Measurements from ENCODE around the gene CDK6.
A peak's percentile ranks its signal among the peaks of the same experiment; 100 is the strongest.

Gene CDK6

DNA sequence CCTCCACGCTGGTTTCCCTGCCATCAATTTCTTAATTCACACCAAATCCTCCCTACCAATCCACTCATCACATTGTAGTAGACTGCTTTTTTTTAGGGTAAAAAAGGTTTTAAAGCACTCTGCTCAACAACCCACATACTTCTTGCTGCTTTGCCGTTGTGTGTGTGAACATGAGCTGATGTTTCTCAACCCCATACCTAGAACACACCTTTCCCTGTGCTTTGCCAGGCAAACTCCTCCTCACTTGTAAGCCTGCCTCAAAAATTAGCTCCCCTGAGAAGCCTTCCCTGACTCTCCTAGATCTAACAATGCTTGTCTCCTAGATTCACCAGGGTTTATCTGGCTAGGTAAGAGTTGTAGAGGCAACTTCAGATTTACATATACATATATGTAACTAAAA is 127.2 kb downstream of the CDK6 start:
- peaks cover 13% of the 10 kb centered on the region for H3K79me2 ChIP-seq (ENCODE audit: low read length)
- TF ChIP-seq CTCF (IDR thresholded peaks at IDR 0.05; ENCODE audit: low read depth, low read length) (no peak), EZH2phosphoT487 (IDR thresholded peaks at IDR 0.05; ENCODE audit: low read depth) (no peak)
- H3K4me3 ChIP-seq (ENCODE audit: low read length): no peak overlapping the region
- H3K4me2 ChIP-seq (ENCODE audit: low read length): peak overlapping the region; percentile 32
- H3K27me3 ChIP-seq (ENCODE audit: low read depth, low read length): no peaks in the 10 kb centered on the region
- H3K36me3 ChIP-seq (replicated peaks; ENCODE audit: low read depth, low read length): peaks cover 24% of the 10 kb centered on the region
- no peak overlapping the region for H2AFZ ChIP-seq (ENCODE audit: low read depth, low read length)
- H3K4me1 ChIP-seq (ENCODE audit: low read length): peaks cover 22% of the 10 kb centered on the region
- H4K20me1 ChIP-seq (ENCODE audit: insufficient read depth, low read length): peaks cover 6% of the 10 kb centered on the region; the same call in 1 of the 2 replicates
- H3K27ac ChIP-seq (ENCODE audit: low read length): no peak overlapping the region
- peaks cover 13% of the 10 kb centered on the region; the same call in 1 of the 2 replicates for H3K9me3 ChIP-seq (ENCODE audit: insufficient read depth, low read length)
- no peak overlapping the region for H3K9ac ChIP-seq (ENCODE audit: low read length)

- TF ChIP-seq EZH2phosphoT487 (IDR thresholded peaks at IDR 0.05; ENCODE audit: low read depth) (no peak), CTCF (IDR thresholded peaks at IDR 0.05; ENCODE audit: low read depth, low read length) (no peak)
- H4K20me1 ChIP-seq (ENCODE audit: insufficient read depth, low read length): peaks cover 6% of the 10 kb centered on the region; the same call in 1 of the 2 replicates
- no peak overlapping the region for H3K27ac ChIP-seq (ENCODE audit: low read length)
- H2AFZ ChIP-seq (ENCODE audit: low read depth, low read length): no peak overlapping the region
- no peaks in the 10 kb centered on the region for H3K27me3 ChIP-seq (ENCODE audit: low read depth, low read length)
- no peak overlapping the region for H3K4me3 ChIP-seq (ENCODE audit: low read length)
- H3K9ac ChIP-seq (ENCODE audit: low read length): no peak overlapping the region
- peaks cover 13% of the 10 kb centered on the region for H3K79me2 ChIP-seq (ENCODE audit: low read length)
- H3K36me3 ChIP-seq (replicated peaks; ENCODE audit: low read depth, low read length): peaks cover 24% of the 10 kb centered on the region
- H3K9me3 ChIP-seq (ENCODE audit: insufficient read depth, low read length): peaks cover 13% of the 10 kb centered on the region; the same call in 1 of the 2 replicates
- peaks cover 22% of the 10 kb centered on the region for H3K4me1 ChIP-seq (ENCODE audit: low read length)
- H3K4me2 ChIP-seq (ENCODE audit: low read length): peak overlapping the region; percentile 16
Measured at GRCh38 chr7:92708111-92709042, 128.0 kb downstream of the CDK6 start.

DNA sequence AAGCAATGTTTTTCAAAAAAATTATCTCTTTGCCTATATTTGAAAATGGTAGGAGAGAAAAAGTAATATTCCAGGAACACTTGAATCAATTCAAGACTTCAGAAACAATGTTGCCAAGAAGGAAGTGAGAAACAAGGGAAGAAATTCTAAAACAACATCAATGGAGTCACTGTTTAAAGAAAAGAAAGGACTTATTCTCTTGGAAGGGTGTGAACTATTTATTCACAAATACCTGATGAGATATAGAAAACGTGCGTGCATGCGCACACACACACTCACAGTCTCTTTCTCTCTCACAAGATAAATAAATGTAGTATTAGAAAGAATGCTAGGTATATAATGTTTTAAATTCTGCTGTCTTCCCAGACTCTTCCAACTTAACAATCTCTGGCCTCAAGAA is 128.9 kb downstream of the CDK6 start:
- no peak overlapping the region; the same call in 1 of the 2 replicates for H3K4me2 ChIP-seq (ENCODE audit: low read length)
- H3K9ac ChIP-seq (ENCODE audit: low read length): no peak overlapping the region
- peaks cover 22% of the 10 kb centered on the region for H3K4me1 ChIP-seq (ENCODE audit: low read length)
- no peak overlapping the region for H3K4me3 ChIP-seq (ENCODE audit: low read length)
- H3K79me2 ChIP-seq (ENCODE audit: low read length): peaks cover 17% of the 10 kb centered on the region
- H3K27ac ChIP-seq (ENCODE audit: low read length): no peak overlapping the region
- H3K27me3 ChIP-seq (ENCODE audit: low read depth, low read length): no peaks in the 10 kb centered on the region
- H3K9me3 ChIP-seq (ENCODE audit: insufficient read depth, low read length): peaks cover 13% of the 10 kb centered on the region; the same call in 1 of the 2 replicates
- H4K20me1 ChIP-seq (ENCODE audit: insufficient read depth, low read length): peaks cover 8% of the 10 kb centered on the region; the same call in 1 of the 2 replicates
- no peak for TF ChIP-seq EZH2phosphoT487 (IDR thresholded peaks at IDR 0.05; ENCODE audit: low read depth)
- TF ChIP-seq CTCF (IDR thresholded peaks at IDR 0.05; ENCODE audit: low read depth, low read length): no peak
- no peak overlapping the region for H2AFZ ChIP-seq (ENCODE audit: low read depth, low read length)
- H3K36me3 ChIP-seq (replicated peaks; ENCODE audit: low read depth, low read length): peaks cover 24% of the 10 kb centered on the region

GRCh38 chr7:92706563-92706962 is 129.8 kb downstream of the CDK6 start:
- Histone ChIP-seq H3K27me3 (ENCODE audit: low read depth, low read length) (no peaks in the 10 kb centered on the region), H3K9me3 (ENCODE audit: insufficient read depth, low read length) (peaks cover 13% of the 10 kb centered on the region; the same call in 1 of the 2 replicates), H3K27ac (ENCODE audit: low read length) (no peak overlapping the region), H3K4me2 (ENCODE audit: low read length) (no peak overlapping the region), H4K20me1 (ENCODE audit: insufficient read depth, low read length) (peaks cover 9% of the 10 kb centered on the region; the same call in 1 of the 2 replicates), H3K4me3 (ENCODE audit: low read length) (no peak overlapping the region), H3K79me2 (ENCODE audit: low read length) (peaks cover 17% of the 10 kb centered on the region), H3K4me1 (ENCODE audit: low read length) (peaks cover 22% of the 10 kb centered on the region), H2AFZ (ENCODE audit: low read depth, low read length) (no peak overlapping the region), H3K36me3 (replicated peaks; ENCODE audit: low read depth, low read length) (peaks cover 24% of the 10 kb centered on the region), H3K9ac (ENCODE audit: low read length) (no peak overlapping the region)
- TF ChIP-seq CTCF (IDR thresholded peaks at IDR 0.05; ENCODE audit: low read depth, low read length) (no peak), EZH2phosphoT487 (IDR thresholded peaks at IDR 0.05; ENCODE audit: low read depth) (no peak)

Measured in OCI-LY3 (cell line).